Body of pancreas (tissue), 4 donors: Measurements from ENCODE around the gene TMEM52.

ENCODE experiments used
- POLR2A ChIP-seq, 3 donors: fragments of 450-650 bp; IDR thresholded peaks; one replicate each; pipeline ENCODE4 v1.6.1; 2016; ENCODE audit warnings: antibody characterized with exemption in 3 of 3, mild to moderate bottlenecking in 2 of 3
- TF ChIP-seq, protein P1 (sequence below), 7 experiments: fragments of 450-650 bp in 4 of 7; fragments of 200-600 bp in 3 of 7; sonication (generic) in 3 of 7; IDR thresholded peaks; one replicate each; pipeline ENCODE4 v1.5.1; 2016 to 2019; ENCODE audit warnings: antibody characterized with exemption in 7 of 7

GRCh38 chr1:1917304-1917976 is 1.6 kb downstream of the TMEM52 start:
- TF ChIP-seq, protein P1, sequence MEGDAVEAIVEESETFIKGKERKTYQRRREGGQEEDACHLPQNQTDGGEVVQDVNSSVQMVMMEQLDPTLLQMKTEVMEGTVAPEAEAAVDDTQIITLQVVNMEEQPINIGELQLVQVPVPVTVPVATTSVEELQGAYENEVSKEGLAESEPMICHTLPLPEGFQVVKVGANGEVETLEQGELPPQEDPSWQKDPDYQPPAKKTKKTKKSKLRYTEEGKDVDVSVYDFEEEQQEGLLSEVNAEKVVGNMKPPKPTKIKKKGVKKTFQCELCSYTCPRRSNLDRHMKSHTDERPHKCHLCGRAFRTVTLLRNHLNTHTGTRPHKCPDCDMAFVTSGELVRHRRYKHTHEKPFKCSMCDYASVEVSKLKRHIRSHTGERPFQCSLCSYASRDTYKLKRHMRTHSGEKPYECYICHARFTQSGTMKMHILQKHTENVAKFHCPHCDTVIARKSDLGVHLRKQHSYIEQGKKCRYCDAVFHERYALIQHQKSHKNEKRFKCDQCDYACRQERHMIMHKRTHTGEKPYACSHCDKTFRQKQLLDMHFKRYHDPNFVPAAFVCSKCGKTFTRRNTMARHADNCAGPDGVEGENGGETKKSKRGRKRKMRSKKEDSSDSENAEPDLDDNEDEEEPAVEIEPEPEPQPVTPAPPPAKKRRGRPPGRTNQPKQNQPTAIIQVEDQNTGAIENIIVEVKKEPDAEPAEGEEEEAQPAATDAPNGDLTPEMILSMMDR (IDR thresholded peaks at IDR 0.05), result no peak
- peak in 2 of 3 donors; percentile 15 to 44 for TF ChIP-seq POLR2A (IDR thresholded peaks at IDR 0.05)
